ENCODE measurements around the gene ASIP.
"Not testable (repeated sequence)": the region's sequence is repeated elsewhere in the genome, so short reads cannot be mapped to it uniquely, and the experiment has no call there.

Gene ASIP, protein sequence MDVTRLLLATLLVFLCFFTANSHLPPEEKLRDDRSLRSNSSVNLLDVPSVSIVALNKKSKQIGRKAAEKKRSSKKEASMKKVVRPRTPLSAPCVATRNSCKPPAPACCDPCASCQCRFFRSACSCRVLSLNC

GRCh38 chr20:34240693-34241615 is at the start of gene ASIP:
Gene ASIP (plus strand): TSS chr20:34241423. CDS start chr20:34260375, 18,952 bp downstream.
- no peak for DNase-seq

GRCh38 chr20:34193051-34193450 is 48.2 kb upstream of the ASIP start:
- DNase-seq: no peak

- no peak for DNase-seq
Measured at GRCh38 chr20:34199183-34199582, 42.0 kb upstream of the ASIP start.

- DNase-seq: no peak
Measured at GRCh38 chr20:34200023-34200422, 41.2 kb upstream of the ASIP start.

DNA sequence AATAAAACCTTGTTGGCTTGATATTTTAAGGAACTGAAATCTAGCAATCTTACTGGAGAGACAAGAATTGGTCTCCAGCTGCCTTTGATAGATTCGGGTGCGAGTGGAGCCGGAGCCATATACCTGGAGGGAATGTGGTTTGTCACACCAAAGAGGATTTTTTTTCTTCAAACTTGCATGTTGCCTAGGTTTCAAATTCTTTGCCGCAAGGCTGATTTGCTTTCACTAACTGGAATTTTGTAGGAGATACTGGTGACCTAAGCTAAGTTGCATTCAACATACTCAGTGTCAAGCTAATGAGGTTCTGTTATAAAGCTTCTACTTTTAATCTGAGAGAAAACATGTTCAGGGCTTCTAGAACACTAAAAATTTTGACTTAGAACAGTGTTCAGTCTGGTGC is 39.7 kb upstream of the ASIP start:
- DNase-seq: no peak

GRCh38 chr20:34205172-34205880 is 35.9 kb upstream of the ASIP start:
- DNase-seq: not testable (repeated sequence)

DNA sequence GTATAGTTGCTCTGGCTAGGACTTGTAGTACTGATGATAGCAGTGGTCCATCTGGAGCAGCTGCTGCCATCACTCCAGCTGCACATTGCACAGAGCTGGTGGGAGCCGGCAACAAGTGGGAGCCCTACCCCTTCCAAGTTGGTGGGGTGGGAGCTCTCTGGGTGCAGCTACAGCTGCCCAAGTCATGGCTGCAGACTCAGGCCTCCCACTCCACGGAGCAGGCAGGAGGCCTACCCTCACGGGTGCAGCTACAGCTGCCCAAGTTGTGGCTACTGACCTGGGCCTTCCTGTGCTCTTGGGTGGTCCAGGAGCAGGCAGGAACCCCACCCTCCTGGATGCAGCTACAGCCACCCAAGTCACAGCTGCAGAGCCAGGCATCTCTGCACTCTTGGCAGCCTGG is 32.1 kb upstream of the ASIP start:
- no peak for DNase-seq

GRCh38 chr20:34210271-34210670 is 31.0 kb upstream of the ASIP start:
- DNase-seq: no peak

- DNase-seq: no peak
Measured at GRCh38 chr20:34211591-34211990, 29.6 kb upstream of the ASIP start.

GRCh38 chr20:34213213-34213612 is 28.0 kb upstream of the ASIP start:
- no peak for DNase-seq

DNA sequence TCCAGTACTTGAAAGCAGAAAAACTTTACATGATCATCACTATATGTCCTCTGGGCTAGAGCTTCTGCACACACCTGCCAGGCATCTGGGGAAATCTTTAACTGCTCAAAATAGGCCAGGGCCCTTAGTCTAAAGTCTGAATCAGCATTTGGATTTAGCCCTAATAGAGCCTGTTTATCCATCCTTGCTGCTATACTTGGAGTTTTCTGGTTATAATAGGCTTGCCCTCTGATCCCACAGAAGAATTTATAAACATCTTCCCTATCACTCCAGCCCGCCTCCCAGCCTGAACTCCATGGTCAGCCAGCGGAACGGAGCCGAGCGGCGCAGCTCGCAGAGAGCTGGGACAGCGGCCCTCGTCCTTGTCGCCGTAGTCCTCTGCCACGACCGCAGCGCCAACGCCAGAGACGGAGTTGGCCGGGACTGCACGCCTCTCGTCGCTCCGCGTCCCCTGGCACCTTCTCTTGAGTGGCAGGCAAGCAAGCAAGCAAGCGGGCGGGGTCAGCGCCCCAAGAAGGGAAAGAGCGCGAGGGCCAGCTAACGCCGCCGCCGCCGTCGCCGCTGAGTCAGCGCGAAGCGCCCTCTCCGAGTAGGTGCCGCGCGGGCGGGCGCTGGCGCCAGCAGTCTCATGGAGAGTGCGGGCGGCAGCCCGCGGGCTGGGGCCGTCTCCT is 25.4 kb upstream of the ASIP start:
- peak; percentile 68 for DNase-seq

DNA sequence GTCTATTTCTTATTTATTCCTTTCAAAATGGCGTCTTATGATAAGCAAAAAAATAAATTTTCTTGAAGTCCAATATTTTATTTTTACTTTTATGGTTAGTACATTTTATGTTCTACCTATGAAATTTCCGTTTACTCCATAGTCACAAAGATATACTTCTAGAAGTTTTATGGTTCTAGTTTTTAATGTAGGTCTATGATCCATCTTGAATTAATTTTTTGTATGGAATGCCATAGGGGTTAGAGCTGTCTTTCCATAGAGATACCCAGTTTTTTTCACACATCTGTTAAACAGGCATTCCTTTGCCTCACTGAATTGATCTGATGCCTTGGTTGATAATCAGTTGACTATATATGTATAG is 24.9 kb upstream of the ASIP start:
- DNase-seq: no peak

GRCh38 chr20:34220561-34220960 is 20.7 kb upstream of the ASIP start:
- no peak for DNase-seq

DNA sequence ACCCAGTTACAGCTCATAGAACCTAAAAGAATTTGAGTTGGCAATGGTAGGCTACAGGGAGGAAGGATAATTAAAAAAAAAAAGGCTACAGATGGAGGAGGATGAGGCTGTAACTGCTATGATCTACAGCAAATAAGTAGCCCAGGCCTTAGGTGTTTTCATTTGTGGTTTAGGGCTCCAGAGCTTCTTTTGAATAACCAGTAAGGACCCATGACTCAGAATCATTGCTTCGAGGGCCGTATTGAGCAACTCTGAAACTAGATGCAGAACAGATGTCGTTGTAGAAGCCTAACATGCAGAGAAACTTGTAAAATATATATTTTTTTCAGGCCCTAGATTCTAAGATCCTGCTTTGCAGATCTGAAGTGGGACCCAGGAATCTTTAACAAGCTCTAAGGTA is 19.0 kb upstream of the ASIP start:
- peak; percentile 56 for DNase-seq

DNA sequence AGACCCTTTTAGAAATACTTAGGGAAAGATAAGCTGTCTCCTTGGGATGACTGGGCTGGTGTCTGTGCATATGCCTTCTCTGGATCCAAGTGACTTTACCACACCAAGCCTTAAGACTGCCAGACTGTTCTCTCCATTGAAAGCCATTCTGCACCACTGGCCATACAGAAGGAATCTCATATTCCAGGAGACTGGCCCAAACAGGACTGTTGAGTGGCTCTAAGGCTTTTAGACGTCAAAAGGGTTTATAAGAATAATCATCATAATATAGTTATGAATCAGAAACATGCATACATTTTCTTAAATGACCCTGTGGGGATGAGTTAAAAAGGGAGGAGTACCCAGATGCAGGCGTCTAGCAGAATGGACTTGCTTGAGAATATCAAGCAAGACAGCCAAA is 17.0 kb upstream of the ASIP start:
- DNase-seq: not testable (repeated sequence)

- DNase-seq: no peak
Measured at GRCh38 chr20:34231634-34232033, 9.6 kb upstream of the ASIP start.

DNA sequence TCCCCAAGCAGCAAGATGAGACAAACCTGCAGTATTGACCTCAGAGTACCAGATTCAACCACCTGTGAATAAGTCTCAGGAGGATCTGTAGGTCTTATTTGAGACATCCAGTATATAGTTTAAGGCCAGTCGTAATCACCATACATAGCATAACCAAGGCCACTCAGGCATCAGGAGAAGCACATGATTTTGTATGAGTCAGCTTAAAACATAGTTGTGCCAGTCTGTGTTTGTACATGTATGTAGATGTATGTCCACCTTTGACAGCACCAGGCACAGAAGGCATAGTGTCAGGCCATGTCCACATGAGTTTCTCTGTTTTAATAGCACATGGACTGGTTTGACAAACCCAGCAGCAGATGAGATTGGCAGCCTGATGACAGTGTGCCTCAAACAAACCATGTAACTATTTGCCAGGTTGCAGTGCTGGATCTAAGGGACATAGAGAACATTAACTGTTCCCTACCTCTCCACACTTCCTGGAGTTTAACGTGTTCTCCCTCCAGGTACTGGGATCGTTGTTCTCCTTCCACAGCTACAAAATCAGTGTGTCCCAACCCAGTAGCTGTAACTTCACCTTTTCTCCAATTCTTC is 8.6 kb upstream of the ASIP start:
- DNase-seq: no peak

DNA sequence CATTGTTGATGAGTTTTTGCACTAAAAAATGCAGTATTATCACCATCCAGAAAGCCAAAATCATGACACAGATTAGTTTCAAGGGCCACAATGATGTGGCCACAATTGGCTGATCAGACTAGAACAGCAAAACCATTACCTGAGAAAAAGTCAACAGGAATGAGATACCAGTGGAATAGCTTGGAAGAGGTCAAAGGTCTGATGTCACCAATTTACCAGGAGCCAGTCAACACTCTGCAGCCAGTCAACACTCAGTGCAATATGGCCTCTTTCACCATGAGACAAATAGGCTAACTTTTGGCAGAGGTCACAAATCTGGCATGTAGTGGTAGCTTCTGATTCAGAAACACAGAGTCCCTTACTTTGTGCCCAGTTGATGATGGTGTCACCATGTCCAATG is 7.5 kb upstream of the ASIP start:
- no peak for DNase-seq

DNA sequence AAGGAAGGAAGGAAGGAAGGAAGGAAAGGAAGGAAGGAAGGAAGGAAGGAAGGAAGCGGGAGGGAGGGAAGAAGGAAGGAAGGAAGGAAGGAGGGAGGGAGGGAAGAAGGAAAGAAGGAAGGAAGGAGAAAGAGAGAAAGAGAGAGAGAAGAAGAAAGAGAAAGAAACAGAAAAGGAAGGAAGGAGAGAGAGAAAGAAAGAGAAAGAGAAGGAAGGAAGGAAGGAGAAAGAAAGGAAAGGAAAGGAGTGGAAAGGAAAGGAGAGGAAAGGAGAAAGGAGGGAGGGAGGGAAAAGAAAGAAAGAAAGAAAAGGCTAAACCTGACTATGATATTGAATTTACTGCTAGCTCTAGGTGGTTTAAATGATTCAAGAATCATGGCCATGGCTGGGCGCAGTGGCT is 5.3 kb upstream of the ASIP start:
- no peak for DNase-seq

GRCh38 chr20:34237942-34238341 is 3.3 kb upstream of the ASIP start:
- DNase-seq: no peak

GRCh38 chr20:34240121-34240520 is 1.1 kb upstream of the ASIP start:
- DNase-seq: no peak

DNA sequence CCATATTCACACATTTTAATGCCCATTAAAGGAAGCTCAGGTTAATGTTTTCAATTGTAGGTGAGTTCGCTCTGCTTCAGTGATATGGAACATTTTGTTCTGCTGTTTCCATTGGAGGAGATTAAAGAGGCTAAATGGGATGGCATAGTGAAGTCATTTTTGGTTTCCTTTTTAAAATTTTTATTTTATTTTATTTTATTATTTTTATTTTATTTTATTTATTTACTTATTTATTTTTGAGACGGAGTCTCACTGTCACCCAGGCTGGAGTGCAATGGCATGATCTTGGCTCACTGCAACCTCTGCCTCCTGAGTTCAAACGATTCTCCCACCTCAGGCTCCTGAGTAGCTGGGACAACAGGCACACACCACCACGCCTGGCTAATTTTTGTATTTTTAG is 792 bp downstream of the ASIP start:
- DNase-seq: not testable (repeated sequence)

- no peak for DNase-seq
Measured at GRCh38 chr20:34242879-34243278, 1.7 kb downstream of the ASIP start.

All from kidney glomerular epithelial cell (primary cell).